ENCODE measurements around the gene ARHGEF17.
A peak's percentile ranks its signal among the peaks of the same experiment; 100 is the strongest.

ARHGEF17 gene

DNA sequence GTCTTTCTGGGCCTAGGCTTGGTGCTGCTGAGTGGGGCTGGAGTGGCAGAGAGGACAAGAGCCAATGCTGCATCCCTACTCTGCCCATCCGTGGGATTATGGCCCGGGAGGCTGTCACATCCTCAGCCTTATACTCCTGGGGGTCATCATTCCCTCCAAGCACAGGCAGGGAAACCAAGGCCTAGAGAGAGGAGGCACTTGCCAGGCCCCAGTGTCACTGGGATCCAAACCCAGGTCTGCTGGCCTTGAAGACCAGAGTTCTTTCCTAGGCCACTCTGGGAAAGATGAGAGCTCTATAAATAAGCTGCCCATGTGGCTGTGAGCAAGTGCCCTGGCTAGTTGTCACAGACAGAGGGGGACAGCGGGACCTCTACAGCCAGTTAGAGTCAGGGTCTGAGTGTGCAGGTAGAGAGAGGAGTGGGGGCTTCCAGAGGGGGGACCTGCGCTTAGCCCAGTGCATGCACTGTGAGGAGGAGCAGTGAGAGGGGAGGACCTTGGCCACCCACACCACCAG is 72.9 kb downstream of the ARHGEF17 start:
- peaks cover 98% of the 10 kb centered on the region for H3K79me2 ChIP-seq (ENCODE audit: control insufficient read depth, low read length)
- H3K4me2 ChIP-seq (ENCODE audit: low read length), result peak overlapping the region; percentile 88
- H3K9me2 ChIP-seq (replicated peaks; ENCODE audit: control insufficient read depth, low read length), result no peaks in the 10 kb centered on the region
- no peaks in the 10 kb centered on the region for H3K27me3 ChIP-seq (ENCODE audit: control insufficient read depth, low read length)
- peaks cover 88% of the 10 kb centered on the region for H3K4me1 ChIP-seq (ENCODE audit: control insufficient read depth, low read length)
- peak overlapping the region; percentile 80 for H3K4me3 ChIP-seq (ENCODE audit: low read length)
- TF ChIP-seq EZH2phosphoT487 (IDR thresholded peaks at IDR 0.05; ENCODE audit: borderline replicate concordance, low read length), result no peak
- TF ChIP-seq, protein P1, sequence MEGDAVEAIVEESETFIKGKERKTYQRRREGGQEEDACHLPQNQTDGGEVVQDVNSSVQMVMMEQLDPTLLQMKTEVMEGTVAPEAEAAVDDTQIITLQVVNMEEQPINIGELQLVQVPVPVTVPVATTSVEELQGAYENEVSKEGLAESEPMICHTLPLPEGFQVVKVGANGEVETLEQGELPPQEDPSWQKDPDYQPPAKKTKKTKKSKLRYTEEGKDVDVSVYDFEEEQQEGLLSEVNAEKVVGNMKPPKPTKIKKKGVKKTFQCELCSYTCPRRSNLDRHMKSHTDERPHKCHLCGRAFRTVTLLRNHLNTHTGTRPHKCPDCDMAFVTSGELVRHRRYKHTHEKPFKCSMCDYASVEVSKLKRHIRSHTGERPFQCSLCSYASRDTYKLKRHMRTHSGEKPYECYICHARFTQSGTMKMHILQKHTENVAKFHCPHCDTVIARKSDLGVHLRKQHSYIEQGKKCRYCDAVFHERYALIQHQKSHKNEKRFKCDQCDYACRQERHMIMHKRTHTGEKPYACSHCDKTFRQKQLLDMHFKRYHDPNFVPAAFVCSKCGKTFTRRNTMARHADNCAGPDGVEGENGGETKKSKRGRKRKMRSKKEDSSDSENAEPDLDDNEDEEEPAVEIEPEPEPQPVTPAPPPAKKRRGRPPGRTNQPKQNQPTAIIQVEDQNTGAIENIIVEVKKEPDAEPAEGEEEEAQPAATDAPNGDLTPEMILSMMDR (IDR thresholded peaks at IDR 0.05; ENCODE audit: low read depth, low read length, poor library complexity, severe bottlenecking), result no peak
- H3F3A ChIP-seq (ENCODE audit: control insufficient read depth, insufficient read depth), result peaks cover 28% of the 10 kb centered on the region
- peaks cover 75% of the 10 kb centered on the region for H3K36me3 ChIP-seq (ENCODE audit: control insufficient read depth, low read length)
- H3K27ac ChIP-seq (ENCODE audit: low read depth, low read length), result peak overlapping the region; percentile 92
- H4K20me1 ChIP-seq (ENCODE audit: control insufficient read depth, insufficient read depth, low read depth, low read length), result peaks cover 21% of the 10 kb centered on the region
- H3K9me3 ChIP-seq (ENCODE audit: control insufficient read depth, insufficient read depth, low read length), result no peaks in the 10 kb centered on the region

DNA sequence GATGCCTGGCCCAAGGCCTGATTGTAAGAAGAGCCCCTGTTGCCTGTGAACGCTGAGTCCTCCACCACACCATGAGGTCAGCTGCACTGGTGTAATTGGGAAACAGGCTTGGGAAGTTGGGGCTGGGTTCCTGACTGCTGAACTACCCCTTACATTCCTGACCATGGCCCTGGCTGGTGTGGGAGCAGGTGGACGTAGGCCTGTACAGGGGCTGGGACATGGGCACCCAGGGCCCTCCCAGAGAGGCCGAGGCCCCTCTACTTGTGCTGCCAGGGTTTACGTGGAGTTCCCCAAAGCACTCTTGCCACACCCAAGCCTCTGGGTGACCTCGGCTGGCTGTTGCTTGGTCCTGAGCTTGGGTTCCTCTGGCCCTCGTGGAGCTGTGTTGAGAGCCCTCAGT is 73.5 kb downstream of the ARHGEF17 start:
- H3K4me3 ChIP-seq (ENCODE audit: low read length), result peak overlapping the region; percentile 80
- H3K4me1 ChIP-seq (ENCODE audit: control insufficient read depth, low read length), result peaks cover 94% of the 10 kb centered on the region
- peaks cover 28% of the 10 kb centered on the region for H3F3A ChIP-seq (ENCODE audit: control insufficient read depth, insufficient read depth)
- H3K27ac ChIP-seq (ENCODE audit: low read depth, low read length), result peak overlapping the region; percentile 92
- no peaks in the 10 kb centered on the region for H3K27me3 ChIP-seq (ENCODE audit: control insufficient read depth, low read length)
- H3K9me3 ChIP-seq (ENCODE audit: control insufficient read depth, insufficient read depth, low read length), result no peaks in the 10 kb centered on the region
- H3K79me2 ChIP-seq (ENCODE audit: control insufficient read depth, low read length), result peaks cover 100% of the 10 kb centered on the region
- no peaks in the 10 kb centered on the region for H3K9me2 ChIP-seq (replicated peaks; ENCODE audit: control insufficient read depth, low read length)
- H3K36me3 ChIP-seq (ENCODE audit: control insufficient read depth, low read length), result peaks cover 79% of the 10 kb centered on the region
- H4K20me1 ChIP-seq (ENCODE audit: control insufficient read depth, insufficient read depth, low read depth, low read length), result peaks cover 21% of the 10 kb centered on the region
- peak overlapping the region; percentile 88 for H3K4me2 ChIP-seq (ENCODE audit: low read length)
- TF ChIP-seq, protein P1 (IDR thresholded peaks at IDR 0.05; ENCODE audit: low read depth, low read length, poor library complexity, severe bottlenecking), result no peak
- no peak for TF ChIP-seq EZH2phosphoT487 (IDR thresholded peaks at IDR 0.05; ENCODE audit: borderline replicate concordance, low read length)

DNA sequence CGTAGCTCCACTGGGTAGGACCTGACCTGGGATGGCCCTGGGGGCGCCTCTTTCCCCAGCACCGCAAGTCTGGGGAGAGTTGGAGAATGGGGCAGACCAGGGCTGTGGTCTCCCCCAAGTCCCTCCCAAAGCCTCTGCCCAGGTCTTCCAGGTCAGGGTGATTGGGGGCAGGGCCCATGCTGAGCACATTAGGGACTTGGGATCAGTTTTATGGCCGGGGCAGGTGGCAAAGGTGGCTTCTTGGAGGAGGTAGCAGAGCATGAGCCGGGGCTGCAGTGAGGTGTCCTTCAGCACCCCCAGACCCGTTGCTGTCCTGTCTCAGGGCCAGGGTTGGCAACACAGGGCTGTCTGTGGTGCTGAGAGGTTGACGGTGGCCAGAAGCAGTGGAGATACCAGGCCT is 74.1 kb downstream of the ARHGEF17 start:
- Histone ChIP-seq H3K79me2 (ENCODE audit: control insufficient read depth, low read length) (peaks cover 100% of the 10 kb centered on the region), H3K9me3 (ENCODE audit: control insufficient read depth, insufficient read depth, low read length) (no peaks in the 10 kb centered on the region), H4K20me1 (ENCODE audit: control insufficient read depth, insufficient read depth, low read depth, low read length) (peaks cover 21% of the 10 kb centered on the region), H3K9me2 (replicated peaks; ENCODE audit: control insufficient read depth, low read length) (no peaks in the 10 kb centered on the region), H3K4me3 (ENCODE audit: low read length) (peak overlapping the region; percentile 80), H3K27me3 (ENCODE audit: control insufficient read depth, low read length) (no peaks in the 10 kb centered on the region), H3F3A (ENCODE audit: control insufficient read depth, insufficient read depth) (peaks cover 28% of the 10 kb centered on the region), H3K4me2 (ENCODE audit: low read length) (peak overlapping the region; percentile 88), H3K36me3 (ENCODE audit: control insufficient read depth, low read length) (peaks cover 76% of the 10 kb centered on the region), H3K4me1 (ENCODE audit: control insufficient read depth, low read length) (peaks cover 100% of the 10 kb centered on the region), H3K27ac (ENCODE audit: low read depth, low read length) (peak overlapping the region; percentile 92)
- TF ChIP-seq EZH2phosphoT487 (IDR thresholded peaks at IDR 0.05; ENCODE audit: borderline replicate concordance, low read length), result no peak
- TF ChIP-seq, protein P1 (IDR thresholded peaks at IDR 0.05; ENCODE audit: low read depth, low read length, poor library complexity, severe bottlenecking), result no peak
